Measurements from ENCODE around the gene C19orf85.

The C19orf85 gene

DNA sequence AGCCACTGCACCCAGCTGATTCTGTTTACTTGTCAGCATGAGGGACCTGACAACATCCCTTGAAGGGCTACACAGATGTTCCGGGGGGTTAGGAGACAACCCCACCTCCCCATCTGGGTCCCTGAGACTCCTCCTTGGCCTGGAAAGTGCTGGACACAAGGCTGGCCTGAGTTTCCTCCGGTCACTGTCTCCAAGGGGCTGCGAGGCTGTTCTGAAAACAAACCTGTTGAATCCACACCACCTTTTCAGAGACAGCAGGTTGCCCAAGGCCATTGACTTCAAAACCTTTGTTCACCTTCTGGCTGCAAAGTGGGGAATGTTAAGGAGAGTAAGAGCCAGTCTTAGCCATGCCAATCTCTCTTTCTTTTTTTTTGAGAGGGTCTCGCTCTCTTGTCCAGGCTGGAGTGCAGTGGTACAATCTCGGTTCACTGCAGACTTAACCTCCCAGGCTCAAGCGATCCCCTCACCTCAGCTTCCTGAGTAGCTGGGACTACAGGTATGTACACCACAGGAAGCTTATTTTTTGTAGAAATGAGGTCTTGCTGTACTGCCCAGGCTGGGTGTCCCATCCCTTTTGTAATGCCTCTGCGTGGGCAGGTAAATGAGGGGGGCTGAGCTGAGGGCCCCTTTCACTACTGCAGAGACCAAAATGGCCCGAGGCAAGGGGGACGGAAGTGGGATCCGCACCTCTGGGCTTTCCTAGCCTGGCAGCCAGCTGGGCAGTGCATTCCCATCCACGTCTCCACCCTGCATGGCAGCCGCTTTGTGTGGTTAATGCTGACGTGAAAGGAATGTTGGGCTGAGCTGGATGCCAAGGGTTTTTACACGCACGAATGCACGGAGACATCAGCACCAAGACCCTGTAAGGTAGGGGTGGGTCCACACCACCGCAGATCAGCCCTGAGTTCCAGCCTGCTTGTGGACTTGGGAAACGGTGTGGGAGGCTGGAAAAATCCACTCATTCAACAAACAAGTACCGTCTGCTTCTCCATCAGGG is 10.0 kb upstream of the C19orf85 start:
- DNase-seq: no peak

- no peak for DNase-seq
Measured at GRCh38 chr19:55473225-55474012, 8.9 kb upstream of the C19orf85 start.

GRCh38 chr19:55472463-55472862 is 7.9 kb upstream of the C19orf85 start:
- no peak for DNase-seq

DNA sequence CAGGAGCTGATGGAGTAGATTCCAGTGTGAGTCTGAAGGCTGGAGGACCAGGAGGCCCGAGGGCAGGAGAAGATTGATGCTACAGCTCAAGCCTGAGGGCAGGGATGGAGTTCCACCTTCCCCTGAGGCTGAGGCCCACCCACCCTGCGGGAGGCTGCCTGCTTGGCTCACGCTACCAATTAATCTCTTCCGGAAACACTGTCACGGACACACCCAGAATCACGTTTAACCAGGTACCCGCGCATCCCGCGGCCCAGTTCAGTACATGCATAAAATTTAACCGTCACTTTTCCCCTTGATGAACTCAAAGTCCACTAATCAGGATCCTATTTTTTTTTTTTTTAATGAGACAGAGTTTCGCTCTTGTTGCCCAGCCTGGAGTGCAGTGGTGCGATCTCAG is 6.7 kb upstream of the C19orf85 start:
- no peak for DNase-seq

DNA sequence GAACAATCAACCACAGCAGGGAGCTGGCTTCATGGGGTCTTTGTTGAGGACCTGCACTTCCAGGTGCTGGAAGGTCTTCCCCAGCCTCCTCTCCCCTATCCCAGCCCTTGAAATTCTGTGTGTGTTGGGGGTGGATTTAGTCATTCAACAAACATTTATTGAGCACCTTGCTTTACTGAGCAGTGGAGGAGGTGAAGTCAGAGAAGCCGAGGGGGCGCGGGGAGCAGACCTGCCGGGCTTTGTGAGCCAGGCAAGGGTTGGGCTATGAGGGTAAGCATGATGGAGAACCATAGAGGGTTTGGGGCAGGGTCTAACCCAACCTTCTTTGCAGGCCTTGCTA is 3.5 kb upstream of the C19orf85 start:
- no peak for DNase-seq

GRCh38 chr19:55467236-55468053 is 2.9 kb upstream of the C19orf85 start:
- DNase-seq: no peak

DNA sequence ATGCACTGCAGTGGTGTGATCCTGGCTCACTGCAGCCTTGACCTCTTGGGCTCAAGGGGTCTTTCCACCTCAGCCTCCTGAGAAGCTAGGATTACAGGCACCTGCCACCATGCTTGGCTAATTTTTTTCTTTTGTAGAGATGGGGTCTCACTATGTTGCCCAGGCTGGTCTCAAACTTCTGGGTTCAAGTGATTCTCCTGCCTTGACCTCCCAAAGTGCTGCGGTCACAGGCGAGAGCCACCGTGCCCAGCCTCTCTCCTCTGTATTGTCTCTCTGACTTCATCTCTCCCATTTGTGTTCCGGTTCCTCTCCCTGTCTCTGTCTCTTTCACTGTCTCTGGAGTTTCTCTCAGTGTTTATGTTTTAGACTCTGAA is 1.7 kb upstream of the C19orf85 start:
- no peak for DNase-seq

- DNase-seq: no peak
Measured at GRCh38 chr19:55465460-55466240, 1.1 kb upstream of the C19orf85 start.

DNA sequence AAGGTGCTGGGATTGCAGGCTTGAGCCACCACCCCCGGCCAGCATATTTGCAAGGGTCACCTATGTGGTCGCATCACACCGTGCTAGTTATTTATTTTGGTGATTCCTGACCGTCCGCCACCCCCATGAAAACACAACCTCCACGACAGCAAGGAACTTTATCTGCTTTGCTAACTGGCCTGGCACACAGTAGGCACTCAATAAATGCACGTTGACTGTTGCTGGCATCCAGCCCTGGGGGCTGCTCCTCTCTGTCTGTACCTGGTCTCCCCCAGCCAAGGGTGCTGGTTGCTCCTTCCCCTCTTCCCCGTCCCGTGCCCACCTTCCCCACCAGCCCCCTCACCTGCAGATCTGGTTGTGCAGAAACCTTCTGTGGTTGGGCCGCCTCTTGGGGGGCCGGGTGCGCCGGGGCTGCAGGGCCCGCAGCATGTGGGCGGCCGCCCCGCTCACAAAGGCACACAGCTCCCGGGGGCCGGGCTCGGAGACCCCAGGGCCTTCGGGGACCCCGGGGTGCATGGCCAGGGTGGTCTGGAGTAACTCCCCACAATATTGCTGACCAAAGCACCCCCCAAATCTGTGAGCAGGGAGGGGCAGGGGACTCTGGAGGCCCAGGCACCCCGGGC is 401 bp downstream of the C19orf85 start:
- DNase-seq: no peak

DNA sequence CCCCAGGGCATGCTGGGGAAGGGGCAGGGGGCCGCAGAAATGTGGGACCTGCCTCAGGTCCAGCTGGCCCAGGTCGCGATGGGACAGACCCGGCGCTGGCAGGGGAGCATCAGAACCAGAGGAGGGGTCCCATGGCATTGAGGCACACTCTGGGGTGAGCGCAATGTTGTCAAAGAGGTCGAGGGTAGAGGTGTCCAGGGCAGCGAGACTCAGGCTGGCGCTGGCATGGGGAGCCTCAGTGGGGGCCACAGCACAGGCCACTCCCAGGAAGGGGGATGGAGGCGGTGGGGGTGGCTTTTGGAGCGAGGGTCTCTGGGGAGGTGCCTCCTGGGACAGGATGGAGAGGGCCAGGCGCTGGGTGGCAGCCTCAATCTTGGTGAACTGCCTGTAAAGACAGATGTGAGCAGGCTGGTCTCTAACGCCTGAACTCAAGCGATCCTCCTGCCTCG is 944 bp downstream of the C19orf85 start:
- no peak for DNase-seq

GRCh38 chr19:55462722-55463121 is 1.8 kb downstream of the C19orf85 start:
- no peak for DNase-seq

GRCh38 chr19:55461974-55462626 is 2.5 kb downstream of the C19orf85 start:
- no peak for DNase-seq

DNA sequence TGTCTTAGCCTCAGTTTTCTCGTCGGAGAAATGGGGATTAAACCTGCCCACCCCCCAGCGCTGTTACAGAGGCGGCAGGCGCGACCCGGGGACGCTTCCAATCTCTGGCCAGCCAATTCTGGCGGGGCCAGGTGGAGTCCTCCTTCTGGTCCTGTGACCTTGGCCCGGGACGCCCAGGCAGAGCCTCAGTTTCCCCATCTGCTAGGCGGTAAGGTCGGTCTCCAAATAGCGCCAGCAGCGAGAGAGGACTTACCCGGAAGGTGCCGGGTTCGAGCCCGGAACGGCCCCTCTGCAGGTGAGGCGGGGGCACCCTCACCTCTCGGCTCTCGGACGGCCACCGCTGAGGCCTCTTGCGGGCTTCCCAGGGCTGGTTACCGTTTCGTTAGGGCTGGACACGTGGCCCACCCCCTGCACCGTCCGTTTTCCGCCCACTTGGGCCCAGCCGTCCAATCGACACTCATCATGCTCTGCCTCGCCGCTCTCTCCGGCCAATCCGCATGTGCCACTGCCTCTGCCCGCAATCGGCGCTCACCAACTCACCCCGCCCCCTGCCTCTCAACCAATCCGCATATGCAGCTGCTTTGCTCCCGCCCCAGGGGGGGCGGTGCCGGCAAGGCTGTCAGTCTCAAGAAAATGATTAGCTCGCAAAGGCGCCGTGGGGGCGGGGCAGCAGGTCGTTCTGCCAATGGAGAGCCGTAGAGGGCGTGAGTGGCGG is 3.1 kb downstream of the C19orf85 start, which contains the start of gene ISOC2:
Gene ISOC2 (minus strand): TSS at position 384 of the 715 bp plus-strand sequence. CDS start 5,156 bp downstream, outside the sequence.
- DNase-seq: peak; percentile 97

GRCh38 chr19:55460670-55461258 is 3.8 kb downstream of the C19orf85 start:
- no peak for DNase-seq

GRCh38 chr19:55459950-55460657 is 4.4 kb downstream of the C19orf85 start:
- DNase-seq: no peak

DNA sequence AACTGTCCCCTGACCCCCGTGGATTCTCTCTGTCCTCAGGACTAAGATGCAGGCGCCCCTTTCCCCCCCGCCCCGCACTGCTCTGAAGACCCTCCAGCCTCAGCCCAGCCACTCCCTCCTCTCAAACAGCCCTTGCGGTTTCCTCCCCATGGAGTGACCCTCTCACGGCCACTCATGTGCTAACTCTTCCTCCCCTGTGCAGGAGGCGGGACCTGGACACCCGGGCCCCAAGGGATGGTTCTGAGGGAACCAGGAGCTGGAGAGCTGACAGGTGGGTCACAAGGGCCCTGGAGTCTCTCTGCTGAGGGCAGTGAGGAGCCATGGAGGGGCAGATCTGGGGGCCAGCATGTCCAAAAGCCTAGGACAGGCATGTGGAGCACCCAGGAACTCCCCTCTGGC is 5.0 kb downstream of the C19orf85 start:
- DNase-seq: no peak

GRCh38 chr19:55457683-55458457 is 6.7 kb downstream of the C19orf85 start:
- DNase-seq: no peak

- DNase-seq: no peak
Measured at GRCh38 chr19:55456347-55456746, 8.2 kb downstream of the C19orf85 start.

Data from NCI-H1048 (cell line).